Caco-2 (cell line): ENCODE data around the gene DOCK2. TPM values are rescaled to one million over a fixed set of nuclear protein-coding genes. Genes with fewer than 3 reads are reported as not detected.

Experiments
- BruUV-seq: library from RNA; stranded (reverse); fragments of 400-500 nt; replicated peaks from 2 replicates; lab custom pipeline; 2021; lab: Mats Ljungman, UMichigan
- CTCF ChIA-PET: fragments of 300-600 bp; sonication (Branson Sonifier 250); formaldehyde crosslinking; loops from one replicate; lab custom pipeline; 2022; ENCODE audit warnings: antibody characterized with exemption; lab: Charles Lee
- POLR2A ChIA-PET: fragments of 300-600 bp; sonication (Branson Sonifier 250); formaldehyde crosslinking; loops from one replicate; lab custom pipeline; 2022; ENCODE audit warnings: antibody characterized with exemption; lab: Charles Lee
- DNase-seq, 2 experiments: peaks; one replicate each; pipeline versions ENCODE4 v3.0.0 to v3.0.0-alpha.2; 2020 to 2022
- H3K27me3 ChIP-seq: replicated peaks from 2 replicates; pipeline ENCODE4 v1.6.0; 2011; ENCODE audit warnings: low read length; ENCODE audit not compliant: control insufficient read depth, insufficient read depth
- H3K36me3 ChIP-seq: 2 replicates; pipeline ENCODE4 v1.5.1; 2011; ENCODE audit warnings: low read length; ENCODE audit not compliant: control insufficient read depth, insufficient read depth
- H3K4me1 ChIP-seq: fragments of 250-450 bp; sonication (Bioruptor Pico); 2 replicates; pipeline ENCODE4 v1.5.1; 2020; ENCODE audit warnings: mild to moderate bottlenecking
- H3K4me3 ChIP-seq: 2 replicates; pipeline ENCODE4 v1.5.1; 2011; ENCODE audit warnings: low read depth, mild to moderate bottlenecking, control low read depth, low read length
- H3K9me3 ChIP-seq: fragments of 250-450 bp; sonication (Bioruptor Pico); 2 replicates; pipeline ENCODE4 v1.5.1; 2020; ENCODE audit warnings: mild to moderate bottlenecking, moderate library complexity
- H3K27ac Mint-ChIP-seq: one replicate; pipeline ENCODE4 v1.8.0; 2022; ENCODE audit warnings: mixed read lengths; ENCODE audit not compliant: unreplicated experiment
- H3K27me3 Mint-ChIP-seq: one replicate; pipeline ENCODE4 v1.8.0; 2022; ENCODE audit warnings: mixed read lengths; ENCODE audit not compliant: insufficient read depth, unreplicated experiment
- H3K36me3 Mint-ChIP-seq: one replicate; pipeline ENCODE4 v1.8.0; 2022; ENCODE audit warnings: mild to moderate bottlenecking, mixed read lengths; ENCODE audit not compliant: insufficient read depth, unreplicated experiment
- H3K4me1 Mint-ChIP-seq: one replicate; pipeline ENCODE4 v1.8.0; 2022; ENCODE audit warnings: low read depth, mixed read lengths; ENCODE audit not compliant: unreplicated experiment
- H3K4me3 Mint-ChIP-seq: one replicate; pipeline ENCODE4 v1.8.0; 2022; ENCODE audit warnings: mild to moderate bottlenecking, moderate library complexity, mixed read lengths; ENCODE audit not compliant: unreplicated experiment
- H3K9me3 Mint-ChIP-seq: one replicate; pipeline ENCODE4 v1.8.0; 2022; ENCODE audit warnings: mixed read lengths; ENCODE audit not compliant: unreplicated experiment
- CTCF ChIP-seq, 2 experiments: fragments of 200-600 bp in 1 of 2; IDR thresholded peaks; 1 replicate in 1 of 2; 2 replicates in 1 of 2; pipeline versions ENCODE4 v1.5.1 to v1.8.0; 2011 to 2022; ENCODE audit warnings: antibody characterized with exemption in 1 of 2, control low read depth in 1 of 2, inconsistent platforms in 1 of 2, low read depth in 1 of 2, low read length in 1 of 2, mild to moderate bottlenecking in 1 of 2, moderate library complexity in 1 of 2; ENCODE audit not compliant: insufficient read depth in 1 of 2, severe bottlenecking in 1 of 2, unreplicated experiment in 1 of 2
- intact Hi-C: fragments of 100-400 bp; cut with micrococcal nuclease; formaldehyde crosslinking; loops from one replicate; pipeline ENCODE4 v1.10.0; 2022; ENCODE audit not compliant: unreplicated experiment
- total RNA-seq: library from RNA; stranded (reverse); gene quantifications from 2 replicates; pipeline ENCODE4 v1.2.3, GENCODE V29; 2022

The DOCK2 gene
- total RNA-seq, 1 experiment from 2014 or later: 0.09 TPM

- no peaks in the 10 kb centered on the region for H3K36me3 Mint-ChIP-seq
- no peak overlapping the region for H3K4me3 Mint-ChIP-seq
- Histone ChIP-seq H3K4me3 (no peak overlapping the region), H3K36me3 (no peaks in the 10 kb centered on the region), H3K4me1 (no peaks in the 10 kb centered on the region), H3K9me3 (no peaks in the 10 kb centered on the region), H3K27me3 (no peaks in the 10 kb centered on the region)
- POLR2A ChIA-PET: no interaction called here
- no peak for TF ChIP-seq CTCF (IDR thresholded peaks at IDR 0.05; ENCODE audit: insufficient read depth in 1 of 2, low read depth in 1 of 2, low read length in 1 of 2, severe bottlenecking in 1 of 2, unreplicated experiment in 1 of 2)
- peaks cover 5% of the 10 kb centered on the region for H3K27me3 Mint-ChIP-seq
- CTCF ChIA-PET: no interaction called here
- DNase-seq: no peak
- BruUV-seq: no TSS peak
- intact Hi-C loops: loop anchor here (5.0 kb wide), 1 partner anchor 126 kb away; no protein-coding TSS in a partner anchor
- no peaks in the 10 kb centered on the region for H3K4me1 Mint-ChIP-seq
- H3K27ac Mint-ChIP-seq: no peak overlapping the region
- no peaks in the 10 kb centered on the region for H3K9me3 Mint-ChIP-seq
Measured at GRCh38 chr5:169828385-169828784, 191.3 kb downstream of the DOCK2 start.

DNA sequence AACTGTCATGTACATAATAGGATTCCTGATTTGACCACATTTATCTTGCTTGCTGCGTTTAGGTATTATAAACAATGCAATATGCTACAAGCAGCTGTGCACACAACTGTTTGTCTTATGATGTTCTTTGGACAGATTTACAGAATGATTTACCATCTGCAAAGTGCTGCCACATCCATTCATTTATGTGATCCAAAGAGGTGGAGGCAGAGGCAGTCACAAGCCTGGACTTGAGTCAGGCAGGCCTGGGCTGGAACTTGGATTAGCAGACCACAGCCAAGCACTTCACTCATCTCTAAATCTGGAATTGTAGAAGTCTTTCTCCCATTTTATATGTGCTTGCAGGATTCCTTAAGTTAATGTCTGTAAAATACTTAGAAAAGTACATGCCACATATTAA is 194.3 kb downstream of the DOCK2 start:
- Mint-ChIP-seq H3K4me3 (no peak overlapping the region), H3K27me3 (peaks cover 5% of the 10 kb centered on the region), H3K36me3 (no peaks in the 10 kb centered on the region), H3K9me3 (no peaks in the 10 kb centered on the region), H3K27ac (no peak overlapping the region), H3K4me1 (no peaks in the 10 kb centered on the region)
- no TSS peak for BruUV-seq
- Histone ChIP-seq H3K4me1 (no peaks in the 10 kb centered on the region), H3K9me3 (no peaks in the 10 kb centered on the region), H3K36me3 (no peaks in the 10 kb centered on the region), H3K27me3 (no peaks in the 10 kb centered on the region), H3K4me3 (no peak overlapping the region)
- ChIA-PET CTCF (no interaction called here), POLR2A (no interaction called here)
- DNase-seq: no peak
- no peak for TF ChIP-seq CTCF (IDR thresholded peaks at IDR 0.05; ENCODE audit: insufficient read depth in 1 of 2, low read depth in 1 of 2, low read length in 1 of 2, severe bottlenecking in 1 of 2, unreplicated experiment in 1 of 2)
- intact Hi-C loops: loop anchor here (10.0 kb wide), 1 partner anchor 153 kb away; the partner anchor contains the start of gene INSYN2B

- no peaks in the 10 kb centered on the region for H3K27me3 ChIP-seq
- Mint-ChIP-seq H3K27ac (no peak overlapping the region), H3K4me1 (no peaks in the 10 kb centered on the region), H3K27me3 (peaks cover 4% of the 10 kb centered on the region), H3K9me3 (no peaks in the 10 kb centered on the region), H3K36me3 (no peaks in the 10 kb centered on the region), H3K4me3 (no peak overlapping the region)
- H3K36me3 ChIP-seq: no peaks in the 10 kb centered on the region
- H3K4me3 ChIP-seq: no peak overlapping the region
- TF ChIP-seq CTCF (IDR thresholded peaks at IDR 0.05; ENCODE audit: insufficient read depth in 1 of 2, low read depth in 1 of 2, low read length in 1 of 2, severe bottlenecking in 1 of 2, unreplicated experiment in 1 of 2): no peak
- no TSS peak for BruUV-seq
- ChIA-PET CTCF (no interaction called here), POLR2A (no interaction called here)
- no peak for DNase-seq
- no peaks in the 10 kb centered on the region for H3K4me1 ChIP-seq
- intact Hi-C loops: loop anchor here (10.0 kb wide), 1 partner anchor 152 kb away; the partner anchor contains the start of gene INSYN2B
- no peaks in the 10 kb centered on the region for H3K9me3 ChIP-seq
Measured at GRCh38 chr5:169832304-169832703, 195.2 kb downstream of the DOCK2 start.
